Heart left ventricle (tissue), 16 donors: ENCODE data around the gene YIPF7. TPM values are rescaled to one million over a fixed set of nuclear protein-coding genes. Genes with fewer than 3 reads are reported as not detected.

Source experiments
- ATAC-seq, 4 donors: fragments of 200-7000 bp; cut with Tn5 transposase; one replicate each; pipeline ENCODE4 v1.9.1; 2020 to 2022; ENCODE audit warnings: moderate library complexity in 4 of 4, mild to moderate bottlenecking in 3 of 4, moderate number of reproducible peaks in 1 of 4
- DNase-seq, 5 donors: peaks; one replicate each; pipeline ENCODE4 v3.0.0-alpha.2; 2020
- H3K27ac ChIP-seq, 12 donors: fragments of 200-600 bp; sonication (generic) in 4 of 12; one replicate each; pipeline versions ENCODE4 v1.5.0 to v1.8.0; 2016 to 2022; ENCODE audit warnings: mild to moderate bottlenecking in 2 of 12
- H3K27me3 ChIP-seq, 9 donors: fragments of 200-600 bp; sonication (generic) in 2 of 9; one replicate each; pipeline versions ENCODE4 v1.5.1 to v1.8.0; 2016 to 2022; ENCODE audit warnings: mild to moderate bottlenecking in 3 of 9
- H3K36me3 ChIP-seq, 9 donors: fragments of 200-600 bp; sonication (generic) in 2 of 9; one replicate each; pipeline versions ENCODE4 v1.5.0 to v1.8.0; 2018 to 2022; ENCODE audit warnings: mild to moderate bottlenecking in 2 of 9
- H3K4me1 ChIP-seq, 12 donors: fragments of 200-600 bp; sonication (generic) in 4 of 12; one replicate each; pipeline versions ENCODE4 v1.5.0 to v1.8.0; 2016 to 2022; ENCODE audit warnings: mild to moderate bottlenecking in 3 of 12
- H3K4me3 ChIP-seq, 12 donors: fragments of 200-600 bp; sonication (generic) in 4 of 12; one replicate each; pipeline versions ENCODE4 v1.5.0 to v1.8.0; 2017 to 2022; ENCODE audit warnings: mild to moderate bottlenecking in 9 of 12, moderate library complexity in 4 of 12
- H3K9me3 ChIP-seq, 12 donors: fragments of 200-600 bp; sonication (generic) in 4 of 12; one replicate each; pipeline versions ENCODE4 v1.5.0 to v1.8.0; 2016 to 2022; ENCODE audit warnings: mild to moderate bottlenecking in 1 of 12
- POLR2A ChIP-seq, 2 donors: fragments of 450-650 bp; IDR thresholded peaks; one replicate each; pipeline ENCODE4 v1.6.1; 2017; ENCODE audit warnings: antibody characterized with exemption in 2 of 2, mild to moderate bottlenecking in 2 of 2, moderate library complexity in 2 of 2
- WGBS, 4 donors: extraction: QIAGEN DNeasy Blood & Tissue Kit in 2 of 4; methylation state at CpG; one replicate each; pipeline versions ENCODE4 v1.1.5 to v1.1.7; 2013 to 2018; 5-methylcytosine and 5-hydroxymethylcytosine counted together
- intact Hi-C, 10 donors: fragments of 100-400 bp; cut with DNase I; formaldehyde crosslinking; loops; one replicate each; pipeline versions ENCODE4 v1.11.1 to v1.14.2; 2022
- polyA plus RNA-seq, 2 donors: library from polyadenylated mRNA; stranded (reverse); fragments of 200-250 nt; gene quantifications; one replicate each; pipeline ENCODE4 v1.2.3, GENCODE V29; 2013
- total RNA-seq, 9 donors: library from RNA; depleted of rRNA in 2 of 9; stranded (reverse); fragments of >200 nt in 2 of 9; fragmentation: NEBNext Ultra II Directional in 3 of 9; extraction: Animal tissue kit (Norgen Biotek cat#: 25700) in 3 of 9; gene quantifications; one replicate each; pipeline versions ENCODE4 v1.1.0 to v1.2.4, GENCODE V29; 2016 to 2023
- TF ChIP-seq, protein P1 (sequence below), 12 donors: fragments of 200-600 bp; sonication (generic) in 4 of 12; IDR thresholded peaks; one replicate each; pipeline versions ENCODE4 v1.5.0 to v1.8.0; 2018 to 2022; ENCODE audit warnings: antibody characterized with exemption in 12 of 12, mild to moderate bottlenecking in 5 of 12
- donor health status: ischemic (EF 13 %, LVEDD 7.1; RV severe dilation, severe dysfunction).
- donor health status: healthy with polysubstance abuse.
- donor health status: DM: no; HTN: yes; CAD: no.
- donor health status: DM: no; HTN: no; CAD: no.
- donor health status: ischemic (EF 25% LVEDD 6.9; RV normal size, moderate dysfunction).
- donor health status: ischemic (EF 25% LVEDD 5.7; RV mildly dilated, moderate dysfunction).
- donor health status: healthy.
- donor health status: DM: yes; HTN: yes; CAD: no.
- donor health status: ischemic (EF 35%, LVEDD 5.7; RV mildly dilated, moderate dysfunction).
- donor health status: nonischemic (EF 11% LVEDD 7.7; RV severe dilation, severe dysfunction).
- donor health status: DM: yes; HTN: yes; CAD: no.
- donor health status: PGD.
- donor health status: ischemic (EF 29% LVEDD 5.4; RV normal size, mild dysfunction).
- donor health status: nonischemic (EF 23%, LVEDD 6.1; RV moderate dilation, normal function).

The YIPF7 gene
- total and polyA plus RNA-seq, 11 donors, result 0.36 to 1.6 (median 1.1) TPM; not detected in 1

DNA sequence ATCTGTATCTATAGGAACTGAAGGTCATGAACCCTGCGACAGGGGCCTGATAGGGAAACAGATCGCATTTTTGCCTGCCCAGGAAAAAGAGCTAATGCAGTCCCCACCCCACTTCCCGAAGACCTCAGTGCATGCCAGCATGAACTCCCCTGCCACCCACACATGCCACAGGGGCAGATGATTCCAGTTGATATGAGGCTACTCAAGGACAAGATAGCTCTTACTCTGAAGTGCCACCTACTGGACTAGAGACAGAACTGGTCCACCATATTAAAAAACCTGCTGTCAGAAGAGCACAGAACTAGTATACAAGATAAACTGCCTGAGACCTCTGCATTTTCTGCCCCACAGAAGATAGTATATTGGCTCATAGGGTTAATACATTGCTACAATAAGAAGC is 68.0 kb downstream of the YIPF7 start:
- no peak overlapping the region for H3K4me3 ChIP-seq
- DNase-seq (no peak), ATAC-seq (no peak)
- no peaks in the 10 kb centered on the region for H3K36me3 ChIP-seq
- TF ChIP-seq, protein P1, sequence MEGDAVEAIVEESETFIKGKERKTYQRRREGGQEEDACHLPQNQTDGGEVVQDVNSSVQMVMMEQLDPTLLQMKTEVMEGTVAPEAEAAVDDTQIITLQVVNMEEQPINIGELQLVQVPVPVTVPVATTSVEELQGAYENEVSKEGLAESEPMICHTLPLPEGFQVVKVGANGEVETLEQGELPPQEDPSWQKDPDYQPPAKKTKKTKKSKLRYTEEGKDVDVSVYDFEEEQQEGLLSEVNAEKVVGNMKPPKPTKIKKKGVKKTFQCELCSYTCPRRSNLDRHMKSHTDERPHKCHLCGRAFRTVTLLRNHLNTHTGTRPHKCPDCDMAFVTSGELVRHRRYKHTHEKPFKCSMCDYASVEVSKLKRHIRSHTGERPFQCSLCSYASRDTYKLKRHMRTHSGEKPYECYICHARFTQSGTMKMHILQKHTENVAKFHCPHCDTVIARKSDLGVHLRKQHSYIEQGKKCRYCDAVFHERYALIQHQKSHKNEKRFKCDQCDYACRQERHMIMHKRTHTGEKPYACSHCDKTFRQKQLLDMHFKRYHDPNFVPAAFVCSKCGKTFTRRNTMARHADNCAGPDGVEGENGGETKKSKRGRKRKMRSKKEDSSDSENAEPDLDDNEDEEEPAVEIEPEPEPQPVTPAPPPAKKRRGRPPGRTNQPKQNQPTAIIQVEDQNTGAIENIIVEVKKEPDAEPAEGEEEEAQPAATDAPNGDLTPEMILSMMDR (IDR thresholded peaks at IDR 0.05), result no peak
- TF ChIP-seq POLR2A (IDR thresholded peaks at IDR 0.05), result no peak
- no peak overlapping the region for H3K27ac ChIP-seq
- intact Hi-C loops, result no loop called here
- H3K9me3 ChIP-seq, result peaks cover 0 to 24% (median 4%) of the 10 kb centered on the region in 12 donors
- H3K27me3 ChIP-seq, result no peaks in the 10 kb centered on the region
- WGBS, 4 donors, result 55 to 64% (median 58%) methylated on average over 3 of the region's 3 CpGs
- no peaks in the 10 kb centered on the region for H3K4me1 ChIP-seq

DNA sequence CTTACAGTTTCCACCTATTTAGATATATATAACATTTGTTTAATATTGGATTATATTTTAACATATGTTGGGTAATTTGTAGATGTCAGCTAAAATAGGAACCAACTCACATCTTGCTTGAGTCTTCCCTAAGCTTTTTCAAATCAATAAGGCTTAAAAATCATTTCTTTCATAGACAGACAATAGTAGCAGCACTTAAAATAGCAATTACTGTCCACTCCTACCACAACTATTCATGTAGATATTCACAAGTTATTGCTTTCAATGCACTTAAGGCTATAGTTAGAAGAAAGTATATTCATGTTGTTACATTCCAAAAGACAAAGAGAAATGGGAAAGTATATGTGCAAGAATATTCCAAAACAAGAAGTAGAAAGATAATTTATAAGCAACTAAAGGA is 71.2 kb downstream of the YIPF7 start:
- Histone ChIP-seq H3K27ac (no peak overlapping the region), H3K9me3 (peaks cover 0 to 24% (median 4%) of the 10 kb centered on the region in 12 donors), H3K4me3 (no peak overlapping the region), H3K4me1 (no peaks in the 10 kb centered on the region), H3K27me3 (no peaks in the 10 kb centered on the region), H3K36me3 (no peaks in the 10 kb centered on the region)
- intact Hi-C loops, result no loop called here
- no peak for ATAC-seq
- TF ChIP-seq, protein P1 (IDR thresholded peaks at IDR 0.05), result no peak
- no peak for DNase-seq

DNA sequence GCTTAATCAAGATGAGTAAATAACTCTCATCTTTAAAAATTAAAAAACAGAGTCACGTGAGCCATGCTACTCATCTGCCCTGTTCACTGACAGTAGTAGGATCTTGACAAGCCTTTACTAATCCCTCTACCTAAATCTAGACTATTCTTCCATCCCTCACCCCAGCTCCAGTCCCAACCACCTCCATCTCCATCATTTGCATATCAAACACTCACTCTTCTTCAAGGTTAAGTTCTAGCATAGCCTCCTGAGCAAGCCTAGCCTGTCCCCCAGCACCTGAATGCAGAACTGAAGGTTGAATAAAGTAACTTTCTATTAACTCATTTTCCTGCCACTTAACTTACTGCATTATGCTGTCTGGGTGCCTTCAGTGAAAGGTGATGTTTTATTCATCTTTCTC is 72.5 kb downstream of the YIPF7 start:
- no peak for DNase-seq
- peaks cover 0 to 11% (median 0%) of the 10 kb centered on the region in 12 donors for H3K9me3 ChIP-seq
- no peaks in the 10 kb centered on the region for H3K36me3 ChIP-seq
- TF ChIP-seq POLR2A (IDR thresholded peaks at IDR 0.05), result no peak
- TF ChIP-seq, protein P1 (IDR thresholded peaks at IDR 0.05), result no peak
- no peak overlapping the region for H3K4me3 ChIP-seq
- intact Hi-C loops, result no loop called here
- no peak overlapping the region for H3K27ac ChIP-seq
- WGBS, 4 donors, result 0 to 54% (median 0%) methylated on average over 1 of the region's 1 CpG
- no peaks in the 10 kb centered on the region for H3K27me3 ChIP-seq
- no peak for ATAC-seq
- H3K4me1 ChIP-seq, result no peaks in the 10 kb centered on the region

Other genes starting within 250 kb of the YIPF7 start
- gene KCTD8, start 202.8 kb downstream of the YIPF7 start, total RNA-seq, result 1 to 10 TPM in 1 of 9 donors, under 1 TPM in 2, not detected in 6; 0.15 to 2.9 (median 0.17) TPM
- gene KCTD8, start 202.8 kb downstream of the YIPF7 start, polyA plus RNA-seq, result not detected
- gene GUF1, start 26.8 kb upstream of the YIPF7 start, total RNA-seq, result 10 to 100 TPM; 14.6 to 25.9 (median 22.7) TPM
- gene GUF1, start 26.8 kb upstream of the YIPF7 start, polyA plus RNA-seq, result 10 to 100 TPM; 13.9 to 14.5 TPM
- 10 to 100 TPM in 7 of 9 donors, 1 to 10 TPM in 2; 8.7 to 20.0 (median 12.5) TPM for gene GNPDA2, start 74.9 kb upstream of the YIPF7 start, total RNA-seq
- 10 to 100 TPM in 1 of 2 donors, 1 to 10 TPM in 1; 8.6 to 15.1 TPM for gene GNPDA2, start 74.9 kb upstream of the YIPF7 start, polyA plus RNA-seq